Smooth muscle cell (in vitro differentiated cells): ENCODE measurements around the gene QSOX2. TPM values are rescaled to one million over a fixed set of nuclear protein-coding genes. Genes with fewer than 3 reads are reported as not detected.

Experiments used
- DNase-seq: peaks from one replicate; lab custom pipeline; 2025; ENCODE audit not compliant: unreplicated experiment; lab: John Stamatoyannopoulos, UW
- H2AFZ ChIP-seq: fragments of 200-600 bp; sonication (generic); 2 replicates; pipeline ENCODE4 v1.6.0; 2016; ENCODE audit warnings: antibody characterized with exemption, low read depth, mild to moderate bottlenecking
- H3F3A ChIP-seq: fragments of 200-600 bp; sonication (generic); 2 replicates; pipeline ENCODE4 v1.6.0; 2017; ENCODE audit warnings: antibody characterized with exemption, low read depth
- H3K27ac ChIP-seq: fragments of 200-600 bp; sonication (generic); 2 replicates; pipeline ENCODE4 v1.5.1; 2016; ENCODE audit warnings: low read depth, mild to moderate bottlenecking
- H3K27me3 ChIP-seq: fragments of 200-600 bp; sonication (generic); 2 replicates; pipeline ENCODE4 v1.6.1; 2016; ENCODE audit warnings: low read depth, mild to moderate bottlenecking
- H3K36me3 ChIP-seq: fragments of 200-600 bp; sonication (generic); 2 replicates; pipeline ENCODE4 v1.5.1; 2016; ENCODE audit warnings: low read depth
- H3K4me1 ChIP-seq: fragments of 200-600 bp; sonication (generic); 2 replicates; pipeline ENCODE4 v1.5.1; 2016; ENCODE audit warnings: low read depth
- H3K4me2 ChIP-seq: fragments of 200-600 bp; sonication (generic); 2 replicates; pipeline ENCODE4 v1.6.0; 2016; ENCODE audit warnings: mild to moderate bottlenecking
- H3K4me3 ChIP-seq: fragments of 200-600 bp; sonication (generic); 2 replicates; pipeline ENCODE4 v1.5.1; 2016; ENCODE audit warnings: mild to moderate bottlenecking
- H3K79me2 ChIP-seq: fragments of 200-600 bp; sonication (generic); 2 replicates; pipeline ENCODE4 v1.6.0; 2016; ENCODE audit warnings: low read depth, mild to moderate bottlenecking
- H3K9ac ChIP-seq: fragments of 200-600 bp; sonication (generic); 2 replicates; pipeline ENCODE4 v1.6.0; 2016; ENCODE audit warnings: low read depth
- H3K9me3 ChIP-seq: fragments of 200-600 bp; sonication (generic); replicated peaks from 2 replicates; pipeline ENCODE4 v1.5.1; 2016; ENCODE audit warnings: low read depth
- H4K20me1 ChIP-seq: fragments of 200-600 bp; sonication (generic); 2 replicates; pipeline ENCODE4 v1.6.0; 2016; ENCODE audit warnings: low read depth
- CTCF ChIP-seq: fragments of 200-600 bp; sonication (generic); IDR thresholded peaks from 2 replicates; pipeline ENCODE4 v1.5.1; 2017; ENCODE audit warnings: borderline replicate concordance, mild to moderate bottlenecking, antibody characterized with exemption; ENCODE audit not compliant: insufficient read depth, poor library complexity, severe bottlenecking
- WGBS: methylation state at CpG from one replicate; pipeline ENCODE4 v1.1.7; 2016; ENCODE audit warnings: low lambda C conversion rate; 5-methylcytosine and 5-hydroxymethylcytosine counted together
- polyA plus RNA-seq: library from polyadenylated mRNA; unstranded; fragments of >200 nt; fragmentation: Nextera tagmentation; extraction: Ambion mirVana; gene quantifications from 2 replicates; pipeline ENCODE4 v1.2.1, GENCODE V29; 2016
- total RNA-seq: library from RNA; depleted of rRNA; stranded (reverse); fragments of >200 nt; gene quantifications from 2 replicates; pipeline ENCODE4 v1.2.3, GENCODE V29; 2014

QSOX2 gene
- total and polyA plus RNA-seq, 2 experiments from 2014 or later: 1.9 to 8.7 TPM

GRCh38 chr9:136293476-136294077 is 48.0 kb upstream of the QSOX2 start:
- H3K4me2 ChIP-seq: no peak overlapping the region
- no peak overlapping the region for H3K4me3 ChIP-seq
- H3K4me1 ChIP-seq: no peaks in the 10 kb centered on the region
- TF ChIP-seq CTCF: no peak
- WGBS: 89% methylated on average over 14 of the region's 14 CpGs
- H3K9ac ChIP-seq: no peak overlapping the region
- no peak overlapping the region for H2AFZ ChIP-seq
- H3K27ac ChIP-seq: no peak overlapping the region
- no peaks in the 10 kb centered on the region for H3K79me2 ChIP-seq
- no peaks in the 10 kb centered on the region for H4K20me1 ChIP-seq
- H3K9me3 ChIP-seq: no peaks in the 10 kb centered on the region
- no peaks in the 10 kb centered on the region for H3K27me3 ChIP-seq
- H3K36me3 ChIP-seq: no peaks in the 10 kb centered on the region
- no peak for DNase-seq
- H3F3A ChIP-seq: no peaks in the 10 kb centered on the region

- no peak overlapping the region for H2AFZ ChIP-seq
These were observed 47.2 kb upstream of the QSOX2 start for GRCh38 chr9:136292591-136293448.

DNA sequence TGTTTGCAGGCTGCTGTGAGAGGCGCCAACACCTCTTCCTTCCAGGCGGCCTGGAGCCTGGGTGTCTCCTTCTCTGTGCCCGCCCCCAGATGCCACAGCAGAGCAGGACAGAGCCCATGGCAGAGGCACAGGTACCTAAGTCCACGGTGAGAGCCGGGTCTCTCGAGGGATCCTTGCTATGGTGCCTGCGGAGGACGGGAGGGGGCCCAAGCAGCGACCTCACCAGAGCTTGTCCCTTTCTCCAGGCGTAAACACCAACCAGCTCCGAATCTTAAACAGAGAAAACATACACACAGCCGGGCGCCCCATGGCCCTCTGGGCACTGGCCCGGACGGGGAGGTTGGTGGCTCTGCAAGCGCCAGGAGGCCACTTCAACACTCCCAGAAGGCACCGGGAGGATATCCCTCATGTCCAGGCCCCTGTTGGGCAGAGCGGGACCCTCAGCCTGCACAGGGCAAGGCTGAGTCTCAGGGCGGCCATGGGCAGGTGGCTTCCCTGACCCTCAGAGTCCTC is 46.5 kb upstream of the QSOX2 start:
- Histone ChIP-seq H3F3A (no peaks in the 10 kb centered on the region), H3K4me2 (no peak overlapping the region), H2AFZ (no peak overlapping the region), H3K4me1 (no peaks in the 10 kb centered on the region), H3K27me3 (no peaks in the 10 kb centered on the region), H3K36me3 (no peaks in the 10 kb centered on the region), H3K79me2 (no peaks in the 10 kb centered on the region), H3K4me3 (no peak overlapping the region), H3K9ac (no peak overlapping the region), H4K20me1 (no peaks in the 10 kb centered on the region), H3K27ac (no peak overlapping the region), H3K9me3 (no peaks in the 10 kb centered on the region)
- no peak for DNase-seq
- no peak for TF ChIP-seq CTCF
- 93% methylated on average over 19 of the region's 19 CpGs for WGBS

More at GRCh38 chr9:136292591-136293448, 47.2 kb upstream of the QSOX2 start:
- no peak for TF ChIP-seq CTCF
- H3K9me3 ChIP-seq: no peaks in the 10 kb centered on the region
- no peaks in the 10 kb centered on the region for H3K27me3 ChIP-seq
- no peak overlapping the region for H3K4me3 ChIP-seq
- no peaks in the 10 kb centered on the region for H3K4me1 ChIP-seq
- H3F3A ChIP-seq: no peaks in the 10 kb centered on the region
- H3K4me2 ChIP-seq: no peak overlapping the region
- no peak overlapping the region for H3K27ac ChIP-seq
- DNase-seq: no peak
- no peaks in the 10 kb centered on the region for H3K79me2 ChIP-seq
- WGBS: 94% methylated on average over 34 of the region's 34 CpGs
- H4K20me1 ChIP-seq: no peaks in the 10 kb centered on the region
- H3K36me3 ChIP-seq: no peaks in the 10 kb centered on the region
- no peak overlapping the region for H3K9ac ChIP-seq
